Esophagus (tissue), 2 donors: ENCODE results near the gene GNAL. TPM values are rescaled to one million over a fixed set of nuclear protein-coding genes. Genes with fewer than 3 reads are reported as not detected.

Experiments
- H3K27ac ChIP-seq, 2 donors: one replicate each; pipeline ENCODE4 v1.5.1; 2013; ENCODE audit warnings: low read depth in 2 of 2, mild to moderate bottlenecking in 2 of 2, inconsistent platforms in 1 of 2, low read length in 1 of 2, moderate library complexity in 1 of 2
- H3K27me3 ChIP-seq, 2 donors: one replicate each; pipeline ENCODE4 v1.6.1; 2013; ENCODE audit warnings: low read length in 2 of 2, control low read depth in 1 of 2, mild to moderate bottlenecking in 1 of 2; ENCODE audit not compliant: insufficient read depth in 2 of 2, control insufficient read depth in 1 of 2
- H3K36me3 ChIP-seq, 2 donors: one replicate each; pipeline ENCODE4 v1.6.1; 2013; ENCODE audit warnings: low read length in 1 of 2; ENCODE audit not compliant: control insufficient read depth in 2 of 2, insufficient read depth in 2 of 2
- H3K4me1 ChIP-seq, 2 donors: one replicate each; pipeline ENCODE4 v1.6.1; 2013; ENCODE audit warnings: low read length in 1 of 2; ENCODE audit not compliant: control insufficient read depth in 2 of 2, insufficient read depth in 2 of 2
- H3K4me3 ChIP-seq, 2 donors: one replicate each; pipeline ENCODE4 v1.5.1; 2013; ENCODE audit warnings: low read length in 2 of 2, mild to moderate bottlenecking in 2 of 2, low read depth in 1 of 2, moderate library complexity in 1 of 2
- H3K9me3 ChIP-seq, 2 donors: one replicate each; pipeline ENCODE4 v1.6.1; 2013; ENCODE audit warnings: mild to moderate bottlenecking in 2 of 2, low read depth in 1 of 2, low read length in 1 of 2, moderate library complexity in 1 of 2; ENCODE audit not compliant: control insufficient read depth in 2 of 2, insufficient read depth in 1 of 2
- WGBS, 2 donors: extraction: QIAGEN DNeasy Blood & Tissue Kit; methylation state at CpG; one replicate each; pipeline ENCODE4 v1.1.7; 2013; 5-methylcytosine and 5-hydroxymethylcytosine counted together
- polyA plus RNA-seq, 2 donors: library from polyadenylated mRNA; stranded (reverse); fragments of 200-250 nt; gene quantifications; one replicate each; pipeline ENCODE4 v1.2.3, GENCODE V29; 2013
- donor health status: healthy with polysubstance abuse.
- donor health status: Bipolar disorder and iron deficiency.

The GNAL gene
- polyA plus RNA-seq, 2 donors, result 1.6 to 2.1 TPM

GRCh38 chr18:11751341-11752115 is 62.5 kb downstream of the GNAL start:
- Histone ChIP-seq H3K4me3 (peak overlapping the region; percentile 41 to 47), H3K36me3 (no peaks in the 10 kb centered on the region), H3K27ac (no peak overlapping the region), H3K27me3 (no peaks in the 10 kb centered on the region), H3K9me3 (no peaks in the 10 kb centered on the region), H3K4me1 (peaks cover 2 to 7% of the 10 kb centered on the region in 2 donors)
- WGBS, 2 donors, result 5 to 6% methylated on average over 71 to 81 of the region's 81 CpGs

- 2 to 5% methylated on average over 64 of the region's 64 CpGs for WGBS, 2 donors
- Histone ChIP-seq H3K27ac (no peak overlapping the region), H3K9me3 (no peaks in the 10 kb centered on the region), H3K4me1 (peaks cover 2 to 7% of the 10 kb centered on the region in 2 donors), H3K27me3 (no peaks in the 10 kb centered on the region), H3K4me3 (peak overlapping the region; percentile 41 to 47), H3K36me3 (no peaks in the 10 kb centered on the region)
Measured at GRCh38 chr18:11752116-11752911, 63.2 kb downstream of the GNAL start.

GRCh38 chr18:11754979-11755378 is 65.9 kb downstream of the GNAL start:
- Histone ChIP-seq H3K4me1 (peaks cover 2 to 7% of the 10 kb centered on the region in 2 donors), H3K9me3 (no peaks in the 10 kb centered on the region), H3K27ac (no peak overlapping the region), H3K27me3 (no peaks in the 10 kb centered on the region), H3K4me3 (no peak overlapping the region), H3K36me3 (peaks cover 0 to 2% of the 10 kb centered on the region in 2 donors)
- WGBS, 2 donors, result 82 to 83% methylated on average over 8 of the region's 8 CpGs

GRCh38 chr18:11757084-11757590 is 68.1 kb downstream of the GNAL start:
- no peak overlapping the region for H3K27ac ChIP-seq
- no peaks in the 10 kb centered on the region for H3K27me3 ChIP-seq
- 83 to 84% methylated on average over 5 of the region's 5 CpGs for WGBS, 2 donors
- peaks cover 0 to 2% of the 10 kb centered on the region in 2 donors for H3K36me3 ChIP-seq
- no peak overlapping the region for H3K4me3 ChIP-seq
- H3K4me1 ChIP-seq, result no peaks in the 10 kb centered on the region
- H3K9me3 ChIP-seq, result no peaks in the 10 kb centered on the region

GRCh38 chr18:11759456-11759855 is 70.4 kb downstream of the GNAL start:
- peaks cover 0 to 2% of the 10 kb centered on the region in 2 donors for H3K36me3 ChIP-seq
- H3K4me3 ChIP-seq, result no peak overlapping the region
- no peak overlapping the region for H3K27ac ChIP-seq
- no peaks in the 10 kb centered on the region for H3K4me1 ChIP-seq
- H3K9me3 ChIP-seq, result no peaks in the 10 kb centered on the region
- no peaks in the 10 kb centered on the region for H3K27me3 ChIP-seq
- WGBS, 2 donors, result 91 to 94% methylated on average over 10 of the region's 10 CpGs

- 77 to 78% methylated on average over 7 of the region's 7 CpGs for WGBS, 2 donors
- no peaks in the 10 kb centered on the region for H3K9me3 ChIP-seq
- H3K4me3 ChIP-seq, result no peak overlapping the region
- H3K27me3 ChIP-seq, result no peaks in the 10 kb centered on the region
- no peak overlapping the region for H3K27ac ChIP-seq
- H3K4me1 ChIP-seq, result no peaks in the 10 kb centered on the region
- H3K36me3 ChIP-seq, result peaks cover 0 to 2% of the 10 kb centered on the region in 2 donors
Measured at GRCh38 chr18:11760498-11761167, 71.6 kb downstream of the GNAL start.

GRCh38 chr18:11761553-11761952 is 72.5 kb downstream of the GNAL start:
- Histone ChIP-seq H3K9me3 (no peaks in the 10 kb centered on the region), H3K27ac (no peak overlapping the region), H3K27me3 (no peaks in the 10 kb centered on the region), H3K36me3 (peaks cover 0 to 2% of the 10 kb centered on the region in 2 donors), H3K4me3 (no peak overlapping the region), H3K4me1 (no peaks in the 10 kb centered on the region)
- 71 to 88% methylated on average over 2 of the region's 2 CpGs for WGBS, 2 donors

GRCh38 chr18:11762429-11762828 is 73.4 kb downstream of the GNAL start:
- H3K27me3 ChIP-seq, result no peaks in the 10 kb centered on the region
- no peak overlapping the region for H3K27ac ChIP-seq
- no peak overlapping the region for H3K4me3 ChIP-seq
- no peaks in the 10 kb centered on the region for H3K9me3 ChIP-seq
- no peaks in the 10 kb centered on the region for H3K4me1 ChIP-seq
- H3K36me3 ChIP-seq, result peaks cover 0 to 2% of the 10 kb centered on the region in 2 donors
- WGBS, 2 donors, result 84 to 89% methylated on average over 7 of the region's 7 CpGs

GRCh38 chr18:11767329-11767728 is 78.3 kb downstream of the GNAL start:
- no peaks in the 10 kb centered on the region for H3K4me1 ChIP-seq
- H3K4me3 ChIP-seq, result no peak overlapping the region
- H3K36me3 ChIP-seq, result no peaks in the 10 kb centered on the region
- H3K27me3 ChIP-seq, result no peaks in the 10 kb centered on the region
- H3K9me3 ChIP-seq, result no peaks in the 10 kb centered on the region
- H3K27ac ChIP-seq, result no peak overlapping the region
- 91 to 92% methylated on average over 6 of the region's 6 CpGs for WGBS, 2 donors
